ENCODE data around the gene APBB2.
"Not testable (repeated sequence)": the region's sequence is repeated elsewhere in the genome, so short reads cannot be mapped to it uniquely, and the experiment has no call there.

APBB2 gene

GRCh38 chr4:41069838-41070237 lies 144.5 kb downstream of the APBB2 start:
- no peak for DNase-seq (ENCODE audit: low read depth in 1 of 2, low spot score in 1 of 2)

- DNase-seq (ENCODE audit: low read depth in 1 of 2, low spot score in 1 of 2) = no peak
Measured at GRCh38 chr4:41069257-41069656, 145.1 kb downstream of the APBB2 start.

GRCh38 chr4:41067369-41067768 lies 147.0 kb downstream of the APBB2 start:
- DNase-seq (ENCODE audit: low read depth in 1 of 2, low spot score in 1 of 2) = no peak

- no peak for DNase-seq (ENCODE audit: low read depth in 1 of 2, low spot score in 1 of 2)
Measured at GRCh38 chr4:41066049-41066448, 148.3 kb downstream of the APBB2 start.

- DNase-seq (ENCODE audit: low read depth in 1 of 2, low spot score in 1 of 2) = no peak
Measured at GRCh38 chr4:41065434-41066006, 148.8 kb downstream of the APBB2 start.

GRCh38 chr4:41064953-41065352 lies 149.4 kb downstream of the APBB2 start:
- no peak for DNase-seq (ENCODE audit: low read depth in 1 of 2, low spot score in 1 of 2)

- DNase-seq (ENCODE audit: low read depth in 1 of 2, low spot score in 1 of 2) = no peak
Measured at GRCh38 chr4:41061482-41062185, 152.7 kb downstream of the APBB2 start.

GRCh38 chr4:41060352-41061334 lies 153.7 kb downstream of the APBB2 start:
- no peak for DNase-seq (ENCODE audit: low read depth in 1 of 2, low spot score in 1 of 2)

- not testable (repeated sequence) for DNase-seq (ENCODE audit: low read depth in 1 of 2, low spot score in 1 of 2)
Measured at GRCh38 chr4:41059411-41059810, 154.9 kb downstream of the APBB2 start.

GRCh38 chr4:41058426-41058825 lies 155.9 kb downstream of the APBB2 start:
- no peak for DNase-seq (ENCODE audit: low read depth in 1 of 2, low spot score in 1 of 2)

GRCh38 chr4:41057467-41057866 lies 156.9 kb downstream of the APBB2 start:
- no peak for DNase-seq (ENCODE audit: low read depth in 1 of 2, low spot score in 1 of 2)

- DNase-seq (ENCODE audit: low read depth in 1 of 2, low spot score in 1 of 2) = no peak
Measured at GRCh38 chr4:41052287-41052686, 162.1 kb downstream of the APBB2 start.

- no peak for DNase-seq (ENCODE audit: low read depth in 1 of 2, low spot score in 1 of 2)
Measured at GRCh38 chr4:41050880-41051775, 163.2 kb downstream of the APBB2 start.

- DNase-seq (ENCODE audit: low read depth in 1 of 2, low spot score in 1 of 2) = no peak
Measured at GRCh38 chr4:41050116-41050515, 164.2 kb downstream of the APBB2 start.

- DNase-seq (ENCODE audit: low read depth in 1 of 2, low spot score in 1 of 2) = not testable (repeated sequence)
Measured at GRCh38 chr4:41049176-41049575, 165.2 kb downstream of the APBB2 start.

GRCh38 chr4:41044791-41045190 lies 169.6 kb downstream of the APBB2 start:
- DNase-seq (ENCODE audit: low read depth in 1 of 2, low spot score in 1 of 2) = no peak

- DNase-seq (ENCODE audit: low read depth in 1 of 2, low spot score in 1 of 2) = no peak
Measured at GRCh38 chr4:41044165-41044564, 170.2 kb downstream of the APBB2 start.

- no peak for DNase-seq (ENCODE audit: low read depth in 1 of 2, low spot score in 1 of 2)
Measured at GRCh38 chr4:41043465-41043864, 170.9 kb downstream of the APBB2 start.

GRCh38 chr4:41041551-41041950 lies 172.8 kb downstream of the APBB2 start:
- no peak for DNase-seq (ENCODE audit: low read depth in 1 of 2, low spot score in 1 of 2)

GRCh38 chr4:41039317-41039716 lies 175.0 kb downstream of the APBB2 start:
- no peak for DNase-seq (ENCODE audit: low read depth in 1 of 2, low spot score in 1 of 2)

- no peak for DNase-seq (ENCODE audit: low read depth in 1 of 2, low spot score in 1 of 2)
Measured at GRCh38 chr4:41038304-41038703, 176.0 kb downstream of the APBB2 start.
